Measurements from ENCODE around the gene OGFOD1.

GRCh38 chr16:56457927-56458470 is 6.6 kb downstream of the OGFOD1 start:
- TF ChIP-seq IRF5 (IDR thresholded peaks at IDR 0.05; ENCODE audit: borderline replicate concordance) (no peak), SMC3 (IDR thresholded peaks at IDR 0.05; ENCODE audit: borderline replicate concordance, low read length) (no peak), REST (IDR thresholded peaks at IDR 0.05; ENCODE audit: low read depth, low read length) (no peak), FOXM1 (IDR thresholded peaks at IDR 0.05; ENCODE audit: low read depth, low read length) (no peak), CTCF (IDR thresholded peaks at IDR 0.05 in 2 of 3, conservative IDR thresholded peaks at IDR 0.05 in 1 of 3; ENCODE audit: control insufficient read depth in 2 of 3, extremely low read depth in 1 of 3, insufficient read depth in 1 of 3, low read depth in 3 of 3, low read length in 3 of 3) (no peak), EP300 (IDR thresholded peaks at IDR 0.05; ENCODE audit: borderline replicate concordance in 1 of 2, control insufficient read depth in 1 of 2, low read depth in 2 of 2, low read length in 2 of 2) (no peak)

All from GM12878 (cell line).